GF-D8 (cell line): Measurements from ENCODE around the gene MAML2.
A peak's percentile ranks its signal among the peaks of the same experiment; 100 is the strongest.

ENCODE experiments used
- DNase-seq: peaks from one replicate; lab custom pipeline; 2025; lab: John Stamatoyannopoulos, UW

Gene MAML2

GRCh38 chr11:96342961-96343711 lies at the start of gene MAML2:
TSS of gene MAML2 (minus strand) at chr11:96343195. CDS start at chr11:96341895, 1,300 bp downstream.
- peak; percentile 42 for DNase-seq

GRCh38 chr11:96391698-96392307 lies 48.8 kb upstream of the MAML2 start:
- no peak for DNase-seq

- peak; percentile 15 for DNase-seq
These were observed 47.4 kb upstream of the MAML2 start for GRCh38 chr11:96390488-96390792.

GRCh38 chr11:96389720-96390487 lies 46.9 kb upstream of the MAML2 start, which contains the start of the genes CCDC82 and JRKL:
TSS of gene CCDC82 (minus strand) at chr11:96389912. CDS start at chr11:96384747, 5,165 bp downstream.
TSS of gene JRKL (plus strand) at chr11:96390013. CDS start at chr11:96390650, 637 bp downstream.
- peak; percentile 78 for DNase-seq

GRCh38 chr11:96388891-96389719 lies 46.1 kb upstream of the MAML2 start:
- peak; percentile 46 for DNase-seq

GRCh38 chr11:96385187-96385586 lies 42.2 kb upstream of the MAML2 start:
- DNase-seq = no peak

- DNase-seq = no peak
These were observed 41.2 kb upstream of the MAML2 start for GRCh38 chr11:96384156-96384555.

GRCh38 chr11:96376796-96377195 lies 33.8 kb upstream of the MAML2 start:
- DNase-seq = no peak

GRCh38 chr11:96373826-96374225 lies 30.8 kb upstream of the MAML2 start:
- no peak for DNase-seq

- DNase-seq = no peak
These were observed 24.3 kb upstream of the MAML2 start for GRCh38 chr11:96367342-96367741.

- no peak for DNase-seq
These were observed 23.0 kb upstream of the MAML2 start for GRCh38 chr11:96366024-96366423.

GRCh38 chr11:96365493-96365892 lies 22.5 kb upstream of the MAML2 start:
- DNase-seq = no peak

GRCh38 chr11:96361778-96362177 lies 18.8 kb upstream of the MAML2 start:
- DNase-seq = no peak

- DNase-seq = no peak
These were observed 15.3 kb upstream of the MAML2 start for GRCh38 chr11:96358321-96358720.

- DNase-seq = no peak
These were observed 14.8 kb upstream of the MAML2 start for GRCh38 chr11:96357794-96358193.

- DNase-seq = no peak
These were observed 13.9 kb upstream of the MAML2 start for GRCh38 chr11:96356848-96357247.

GRCh38 chr11:96342014-96342960 lies 708 bp downstream of the MAML2 start:
- DNase-seq = no peak

GRCh38 chr11:96341211-96342013 lies 1.6 kb downstream of the MAML2 start:
- DNase-seq = no peak

- DNase-seq = no peak
These were observed 2.5 kb downstream of the MAML2 start for GRCh38 chr11:96340555-96340885.
